Measurements from ENCODE around the gene CCDC15.
"Not testable (repeated sequence)": the region's sequence is repeated elsewhere in the genome, so short reads cannot be mapped to it uniquely, and the experiment has no call there.

Gene CCDC15

DNA sequence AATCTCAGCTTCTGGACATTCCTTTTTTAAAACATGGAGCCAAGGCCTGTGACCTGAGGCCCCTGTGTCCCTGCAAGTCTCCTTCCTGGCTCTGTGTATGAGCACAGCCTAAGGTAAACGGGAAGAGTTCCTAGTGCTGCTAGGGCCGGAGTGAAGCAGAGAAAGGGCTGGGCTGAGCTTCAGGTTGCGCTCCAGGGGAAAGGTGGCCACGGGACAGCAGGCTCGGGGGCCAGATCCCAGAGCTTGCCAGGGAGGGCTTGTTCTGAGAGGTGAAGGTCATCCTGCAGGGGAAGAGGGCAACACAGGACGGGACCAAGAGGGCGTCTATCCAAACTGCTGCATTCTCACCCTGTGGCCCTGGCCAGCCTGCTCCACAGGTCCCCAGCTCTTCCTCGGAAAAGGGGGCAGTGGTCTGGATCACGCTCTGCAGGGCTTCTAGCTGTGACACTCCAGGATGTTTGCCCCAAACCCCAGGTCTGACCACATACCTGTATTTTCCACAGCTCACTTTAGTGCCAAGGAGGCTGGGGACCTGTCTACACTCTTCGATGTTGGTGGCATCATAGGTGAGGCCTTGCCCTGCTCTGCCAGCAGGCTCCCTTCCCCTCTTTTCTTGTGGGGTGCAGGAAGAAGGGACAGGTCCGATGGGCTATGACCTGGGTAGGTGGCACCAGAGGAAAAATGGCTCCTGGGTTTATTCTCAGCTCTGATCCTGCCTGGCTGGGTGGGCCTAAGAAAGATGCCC is 129.5 kb downstream of the CCDC15 start:
- DNase-seq = no peak

GRCh38 chr11:125084057-125084416 is 130.0 kb downstream of the CCDC15 start:
- no peak for DNase-seq

DNA sequence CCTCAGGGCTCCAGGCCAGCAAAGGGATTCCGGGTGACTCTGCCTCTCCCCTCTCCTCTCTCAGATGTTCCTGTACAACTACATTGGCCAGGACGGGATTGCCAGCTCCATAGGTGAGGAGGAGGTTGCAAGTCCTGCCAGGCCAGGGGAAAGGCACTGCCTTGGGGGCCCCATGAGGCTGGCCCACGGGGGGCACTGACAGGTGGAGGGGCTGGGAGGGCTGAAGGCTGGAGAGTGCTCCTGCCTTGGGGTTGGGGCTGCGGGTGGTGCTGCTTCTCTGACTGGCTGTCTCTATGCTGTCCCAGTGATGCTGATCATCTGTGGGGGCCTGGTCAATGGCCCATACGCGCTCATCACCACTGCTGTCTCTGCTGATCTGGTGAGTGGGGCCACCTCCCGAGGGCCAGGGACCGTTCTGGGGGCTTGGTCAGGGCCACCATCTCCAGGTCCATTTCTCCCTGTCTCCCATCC is 130.8 kb downstream of the CCDC15 start:
- DNase-seq = no peak

DNA sequence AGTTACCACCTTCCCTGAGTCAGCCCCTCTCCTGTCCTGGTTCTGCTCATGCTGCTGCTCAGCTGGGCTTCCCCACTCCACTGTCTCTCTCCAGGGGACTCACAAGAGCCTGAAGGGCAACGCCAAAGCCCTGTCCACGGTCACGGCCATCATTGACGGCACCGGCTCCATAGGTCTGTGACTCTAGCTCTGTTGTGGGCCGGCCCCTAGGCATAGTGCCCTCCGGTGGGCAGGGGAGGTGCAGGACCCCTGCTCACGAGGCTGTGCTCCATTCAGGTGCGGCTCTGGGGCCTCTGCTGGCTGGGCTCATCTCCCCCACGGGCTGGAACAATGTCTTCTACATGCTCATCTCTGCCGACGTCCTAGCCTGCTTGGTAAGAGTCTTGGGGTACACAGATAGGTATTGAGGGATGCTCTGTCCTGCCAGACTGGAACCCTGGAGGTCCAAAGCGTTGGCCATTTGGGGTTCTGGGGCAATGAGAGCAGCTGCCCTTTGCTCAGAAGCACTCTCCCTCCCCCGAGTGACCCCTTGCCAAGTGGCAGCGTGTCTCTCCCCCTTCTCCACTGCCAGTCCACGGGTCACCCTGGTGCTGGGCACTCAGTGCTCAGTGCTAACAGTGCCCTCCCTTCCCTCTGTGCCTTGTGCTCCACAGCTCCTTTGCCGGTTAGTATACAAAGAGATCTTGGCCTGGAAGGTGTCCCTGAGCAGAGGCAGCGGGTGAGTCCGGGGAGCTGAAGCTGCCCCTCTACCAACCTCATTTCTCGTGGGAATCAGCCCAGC is 131.5 kb downstream of the CCDC15 start:
- DNase-seq = no peak

DNA sequence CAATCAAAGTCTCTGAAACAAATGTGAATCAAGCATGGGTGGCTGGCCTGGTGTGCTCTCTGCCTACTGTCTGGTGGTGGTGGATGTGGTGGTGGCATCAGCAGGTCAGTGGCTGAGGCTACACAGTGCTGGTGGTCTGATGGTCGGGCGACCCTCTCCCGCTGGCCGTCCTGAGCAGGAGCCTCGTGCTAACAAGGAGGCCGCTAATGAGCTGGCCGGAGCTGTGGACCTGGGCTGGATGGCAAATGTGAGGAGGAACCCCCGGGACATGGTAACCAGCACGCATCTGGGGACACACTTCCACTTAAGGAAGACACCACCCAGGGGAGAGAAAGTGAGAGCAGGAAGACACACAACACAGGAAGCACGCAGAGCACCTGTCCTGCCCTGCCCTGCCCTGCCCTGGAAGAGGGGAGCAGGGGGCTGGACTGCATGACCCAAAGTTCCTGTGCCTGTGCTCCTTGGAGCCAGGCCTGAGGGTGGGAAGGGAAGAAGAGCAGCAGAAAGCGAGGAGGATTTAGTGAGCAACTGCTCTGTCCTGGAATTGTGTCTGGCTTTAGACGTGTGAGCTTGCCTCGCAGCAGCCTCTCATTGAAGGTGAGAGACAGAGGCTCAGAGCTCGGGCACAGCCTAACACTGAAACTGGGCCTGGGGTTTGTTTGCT is 132.8 kb downstream of the CCDC15 start:
- no peak for DNase-seq

DNA sequence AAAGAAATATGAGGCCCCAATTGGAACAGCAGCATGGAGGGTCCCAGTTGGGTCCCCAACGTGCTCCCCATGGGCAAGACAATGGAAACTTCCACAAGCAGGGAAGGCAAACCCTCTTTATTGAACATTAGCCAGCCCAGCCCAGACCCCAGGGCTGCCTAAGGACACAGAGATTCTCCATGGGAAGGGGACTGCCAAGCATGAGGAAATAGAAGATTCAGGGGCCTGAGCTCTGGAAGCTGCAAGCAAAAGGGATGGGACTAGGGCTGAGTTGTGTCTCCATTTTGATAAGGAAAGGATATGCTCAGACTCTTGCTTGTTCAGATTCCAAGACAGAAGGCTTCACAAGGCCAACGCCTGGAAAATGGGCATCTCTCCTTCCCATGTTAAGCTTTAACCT is 134.1 kb downstream of the CCDC15 start:
- DNase-seq = no peak

DNA sequence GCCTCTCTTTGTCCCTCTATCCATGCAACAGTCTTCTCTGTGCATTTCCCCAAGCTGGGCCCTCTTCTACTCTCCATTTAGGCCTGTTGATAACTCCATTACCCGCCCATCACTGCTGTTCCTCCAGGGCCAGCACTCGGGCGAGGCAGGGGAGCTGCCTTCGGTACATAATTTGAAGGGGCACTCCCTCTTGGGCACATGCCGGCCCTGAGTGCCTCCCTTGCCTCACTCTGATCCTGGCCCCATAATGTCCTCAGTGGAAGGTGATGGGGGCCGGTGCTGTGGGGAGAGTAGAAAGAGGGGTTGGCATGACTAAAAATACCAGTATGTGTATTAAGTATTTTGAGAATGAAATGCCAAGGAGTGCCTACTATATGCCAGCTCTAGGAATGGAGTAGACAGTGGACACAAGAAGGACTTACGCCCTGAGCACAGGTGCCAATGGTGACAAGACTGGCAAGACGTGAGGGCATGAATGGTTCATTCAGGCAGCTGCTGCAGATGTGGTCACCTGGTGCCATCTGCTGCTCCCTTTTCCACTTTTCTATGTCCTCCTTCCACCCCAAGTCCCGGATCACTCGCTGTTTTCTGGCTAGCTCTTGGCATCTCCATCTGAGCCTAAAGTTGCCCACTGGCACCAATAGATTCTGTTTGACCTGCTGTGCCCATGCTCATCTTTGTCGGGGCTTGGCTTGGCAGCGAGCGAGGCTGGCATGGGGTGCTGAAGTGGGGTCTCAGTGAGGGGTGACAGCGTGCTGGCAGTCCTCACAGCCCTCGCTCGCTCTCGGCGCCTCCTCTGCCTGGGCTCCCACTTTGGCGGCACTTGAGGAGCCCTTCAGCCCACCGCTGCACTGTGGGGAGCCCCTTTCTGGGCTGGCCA is 134.8 kb downstream of the CCDC15 start:
- no peak for DNase-seq

GRCh38 chr11:125089481-125089880 is 135.5 kb downstream of the CCDC15 start:
- not testable (repeated sequence) for DNase-seq

DNA sequence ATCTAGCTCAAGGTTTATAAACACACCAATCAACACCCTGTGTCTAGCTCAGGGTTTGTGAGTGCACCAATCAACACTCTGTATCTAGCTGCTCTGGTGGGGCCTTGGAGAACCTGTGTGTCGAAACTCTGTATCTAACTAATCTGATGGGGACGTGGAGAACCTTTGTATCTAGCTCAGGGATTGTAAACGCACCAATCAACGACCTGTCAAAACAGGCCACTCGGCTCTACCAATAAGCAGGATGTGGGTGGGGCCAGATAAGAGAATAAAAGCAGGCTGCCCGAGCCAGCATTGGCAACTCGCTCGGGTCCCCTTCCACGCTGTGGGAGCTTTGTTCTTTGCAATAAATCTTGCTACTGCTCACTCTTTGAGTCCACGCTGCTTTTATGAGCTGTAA is 136.1 kb downstream of the CCDC15 start:
- DNase-seq = not testable (repeated sequence)

- no peak for DNase-seq
Observed at GRCh38 chr11:125090816-125091215, 136.8 kb downstream of the CCDC15 start.
